HG03097 (cell line): ENCODE results near the gene TRIM38.

Source experiments
- ATAC-seq: cut with Tn5 transposase; IDR thresholded peaks from one replicate; pipeline ENCODE4 v1.9.1; 2021; ENCODE audit not compliant: unreplicated experiment, low FRiP score

Gene TRIM38

DNA sequence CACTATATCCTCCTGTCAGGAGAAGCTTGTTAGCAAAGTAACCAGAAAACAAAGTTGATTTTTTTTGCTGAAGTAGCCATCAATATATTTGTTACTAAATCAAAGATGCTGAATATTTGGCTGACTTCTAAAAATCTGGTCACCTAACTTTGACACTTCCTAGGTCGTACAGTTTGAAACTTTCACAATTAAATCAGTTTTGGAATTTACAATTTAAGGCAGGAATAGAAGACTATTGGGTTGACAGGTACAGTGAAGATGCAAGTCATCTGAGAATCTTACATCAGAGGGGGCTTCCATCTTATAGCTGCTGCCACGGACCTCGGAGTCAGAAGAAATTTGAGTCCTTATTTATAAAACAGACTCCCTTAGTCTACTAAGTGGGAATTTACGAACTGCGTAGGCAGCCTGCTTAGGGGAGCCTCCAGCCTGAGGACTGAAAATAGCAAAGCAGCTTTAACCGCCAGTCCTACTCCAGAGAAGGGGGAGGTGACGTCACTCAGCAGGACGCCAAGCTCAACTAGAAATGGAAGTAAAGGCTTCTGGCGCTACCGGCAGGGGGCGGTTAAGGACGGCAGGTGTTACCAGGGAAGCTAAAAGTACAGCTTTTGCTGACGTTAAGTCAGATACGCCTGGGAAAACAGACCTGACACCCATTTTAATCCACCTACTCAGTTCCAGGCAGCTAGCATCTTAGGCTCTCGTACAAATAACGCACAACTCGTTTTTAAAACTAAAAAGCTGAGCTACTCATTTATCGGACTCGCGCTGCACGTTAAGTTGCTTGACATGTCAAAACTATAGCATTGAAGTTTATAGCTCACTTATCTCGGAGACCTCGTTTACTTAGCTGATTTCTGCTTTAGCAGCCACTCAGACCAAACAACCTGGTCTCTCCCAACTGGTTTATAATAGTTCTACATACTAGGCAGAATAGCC lies 63.6 kb downstream of the TRIM38 start:
- peak; percentile 42 for ATAC-seq

DNA sequence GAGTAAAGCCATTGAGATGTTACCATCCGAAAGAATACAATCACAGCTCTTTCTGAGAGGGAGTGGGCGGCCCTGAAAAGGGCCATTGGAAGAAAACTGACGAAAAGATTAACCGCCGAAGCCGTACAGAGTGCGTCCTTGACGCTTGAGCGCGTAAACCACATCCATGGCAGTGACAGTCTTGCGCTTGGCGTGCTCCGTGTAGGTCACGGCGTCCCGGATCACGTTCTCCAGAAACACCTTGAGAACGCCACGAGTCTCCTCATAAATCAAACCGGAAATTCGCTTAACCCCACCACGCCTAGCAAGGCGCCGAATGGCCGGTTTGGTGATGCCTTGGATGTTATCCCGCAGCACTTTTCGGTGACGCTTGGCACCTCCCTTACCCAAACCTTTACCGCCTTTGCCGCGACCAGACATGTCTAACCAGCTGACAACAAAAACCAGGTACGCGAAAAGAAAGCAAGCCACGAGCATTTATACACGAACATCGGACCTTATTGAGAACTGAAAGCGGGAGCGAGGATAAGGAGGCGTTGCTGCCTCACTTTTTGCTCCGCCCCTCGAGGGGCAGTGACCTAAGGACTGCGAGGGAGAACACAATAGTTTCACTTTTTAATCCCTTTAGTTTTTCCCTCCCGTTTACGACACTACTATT lies 64.4 kb downstream of the TRIM38 start:
- peak; percentile 38 for ATAC-seq

DNA sequence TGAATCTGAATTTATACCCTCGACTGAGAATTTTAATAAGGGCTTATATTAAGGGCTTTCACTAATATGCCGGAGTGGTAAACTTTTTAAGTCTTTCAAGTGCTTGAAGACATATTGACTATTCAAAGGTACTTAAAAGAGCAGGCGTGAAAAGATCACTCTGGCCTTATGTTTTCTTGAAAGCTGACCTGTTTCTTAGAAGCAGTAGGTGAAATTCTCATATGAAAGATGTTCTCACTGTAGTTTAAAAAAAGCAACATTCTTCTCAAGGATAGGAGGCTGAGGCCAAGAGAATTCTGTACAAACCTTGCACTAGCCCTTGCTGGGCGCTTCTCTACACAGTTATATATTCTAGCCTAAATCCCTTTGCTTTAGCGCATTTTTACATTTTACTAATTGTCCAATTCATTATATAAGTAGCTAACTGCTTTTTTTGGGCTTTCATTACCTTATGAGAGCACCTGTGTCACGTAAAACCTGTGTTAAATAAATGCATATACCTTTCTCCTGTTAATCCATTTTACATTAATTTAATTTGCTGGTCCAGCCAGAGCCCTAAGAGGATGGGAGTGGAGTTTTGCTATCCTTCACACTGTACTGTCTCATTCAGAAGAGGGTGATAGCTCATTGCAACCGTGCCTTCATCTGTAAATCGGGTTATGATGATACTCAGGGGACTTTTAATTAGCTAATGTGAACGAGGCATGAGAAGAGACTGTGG lies 65.0 kb downstream of the TRIM38 start:
- no peak for ATAC-seq

DNA sequence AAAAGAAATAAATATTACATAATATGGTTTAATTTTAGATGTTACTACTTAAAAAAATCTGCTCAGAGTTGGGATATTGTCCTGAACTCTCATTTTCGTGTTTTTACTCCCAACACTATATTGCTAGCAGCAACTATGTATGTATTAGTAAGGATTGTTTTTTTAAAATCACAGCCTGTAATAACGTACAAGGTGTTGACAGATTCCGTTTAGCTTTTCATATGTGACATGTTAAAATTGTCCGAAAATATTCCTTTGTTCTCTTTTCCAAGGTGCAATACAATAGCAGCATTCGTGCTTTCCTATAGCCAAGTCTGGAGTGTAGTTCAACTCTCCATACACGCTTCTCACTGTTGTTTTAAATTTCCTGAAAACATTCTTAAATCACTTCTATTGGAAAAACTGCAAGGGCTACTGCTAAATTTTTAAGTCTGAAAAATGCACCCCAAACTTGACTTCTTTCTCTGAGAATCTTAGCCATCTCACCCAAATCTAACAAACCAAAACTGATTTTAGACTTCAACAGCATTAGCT lies 65.7 kb downstream of the TRIM38 start:
- ATAC-seq = no peak

DNA sequence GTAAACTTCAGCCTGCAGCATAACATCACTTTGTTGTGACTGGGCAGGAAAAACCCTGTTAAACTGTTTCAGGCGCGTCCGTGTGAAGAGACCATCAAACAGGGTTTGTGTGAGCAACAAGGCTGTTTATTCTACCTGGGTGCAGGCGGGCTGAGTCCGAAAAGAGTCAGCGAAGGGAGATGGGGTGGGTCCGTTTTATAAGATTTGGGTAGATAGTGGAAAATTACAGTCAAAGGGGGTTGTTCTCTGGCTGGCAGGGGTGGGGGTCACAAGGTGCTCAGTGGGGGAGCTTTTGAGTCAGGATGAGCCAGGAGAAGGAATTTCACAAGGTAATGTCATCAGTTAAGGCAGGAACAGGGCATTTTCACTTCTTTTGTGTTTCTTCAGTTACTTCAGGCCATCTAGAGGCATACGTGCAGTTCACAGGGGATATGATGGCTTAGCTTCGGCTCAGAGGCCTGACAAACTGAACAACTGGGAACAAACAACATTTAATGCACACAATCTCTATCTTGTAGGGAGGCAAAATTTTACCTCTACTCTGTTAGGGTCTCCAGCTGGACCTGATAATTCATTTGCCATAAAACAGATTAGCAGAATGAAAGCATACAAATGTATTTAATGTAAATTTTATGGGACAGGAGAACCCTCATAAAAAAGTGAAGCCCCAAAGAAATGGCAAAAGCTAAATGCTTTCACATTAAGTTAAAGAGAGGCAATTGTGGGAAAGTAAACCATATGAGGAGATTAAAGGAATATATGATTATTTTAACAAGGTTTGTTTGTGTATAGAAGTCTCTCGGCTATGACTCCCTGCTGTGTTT lies 66.4 kb downstream of the TRIM38 start:
- ATAC-seq = no peak

DNA sequence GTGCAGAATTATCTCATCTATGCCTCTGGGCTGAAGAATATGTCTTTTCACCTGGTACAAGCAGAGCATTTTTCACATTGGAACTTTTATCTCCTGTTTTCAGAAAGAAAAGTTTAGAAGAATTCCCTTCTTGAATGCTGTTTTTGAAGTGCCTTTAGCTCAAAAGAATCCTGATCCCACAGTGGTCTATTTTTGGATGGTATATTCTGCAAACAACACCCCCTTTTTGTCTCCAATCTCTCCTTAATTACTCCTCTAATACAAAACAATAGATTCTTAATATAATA lies 66.9 kb downstream of the TRIM38 start:
- ATAC-seq = no peak

DNA sequence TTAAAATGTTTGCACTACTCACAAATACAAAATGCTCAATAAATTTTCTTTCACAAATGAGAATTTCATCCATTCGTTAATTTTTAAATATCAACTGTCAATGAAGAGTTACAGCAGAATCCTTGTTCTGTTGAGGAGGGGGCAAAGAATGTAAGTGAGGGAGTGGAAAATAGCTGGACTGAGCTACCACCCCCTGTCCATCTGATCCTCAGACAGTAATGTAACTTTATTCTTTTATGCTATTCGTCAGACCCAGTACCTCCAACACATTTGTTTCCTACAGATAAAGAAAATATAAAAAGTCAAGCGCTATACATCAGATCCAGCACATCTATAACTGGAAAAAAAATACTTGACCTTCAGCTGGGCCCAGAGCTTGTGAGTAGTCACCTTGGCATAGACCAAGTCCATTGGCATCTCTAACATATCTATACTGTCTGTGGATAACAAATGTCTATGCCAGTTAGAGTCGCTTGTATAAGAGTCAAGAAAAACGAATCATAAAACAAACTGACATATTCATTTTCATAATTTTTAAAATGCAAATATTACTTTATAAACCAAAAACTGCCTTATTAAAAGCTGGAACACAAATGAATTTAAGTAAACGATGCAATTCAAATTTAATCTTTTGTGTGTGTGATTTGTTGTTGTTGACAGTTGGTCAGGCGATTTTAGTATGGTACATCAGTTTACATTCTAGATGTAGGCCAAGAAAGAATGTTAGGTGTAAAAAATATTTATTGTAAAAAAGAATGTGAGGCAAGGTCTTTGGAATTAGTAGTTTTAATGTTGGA lies 67.5 kb downstream of the TRIM38 start:
- ATAC-seq = no peak

DNA sequence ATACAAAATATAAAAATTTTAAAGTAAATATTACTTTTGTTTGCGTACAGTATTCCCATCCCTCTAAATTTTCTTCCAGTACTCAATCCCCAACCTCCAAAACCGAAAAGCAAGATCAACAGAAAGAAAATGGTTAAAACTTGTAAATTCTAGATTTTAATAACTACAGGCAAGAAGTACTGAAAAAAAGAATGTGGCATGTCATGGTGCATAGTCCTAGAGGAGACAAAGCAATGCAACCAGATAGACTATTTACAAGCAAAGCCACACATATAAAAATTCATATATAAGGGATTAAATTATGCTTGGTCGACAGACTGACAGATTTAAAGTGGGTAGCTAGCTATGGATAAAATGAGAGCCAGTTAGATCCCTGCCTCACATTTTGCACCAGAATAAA lies 68.1 kb downstream of the TRIM38 start:
- ATAC-seq = no peak

DNA sequence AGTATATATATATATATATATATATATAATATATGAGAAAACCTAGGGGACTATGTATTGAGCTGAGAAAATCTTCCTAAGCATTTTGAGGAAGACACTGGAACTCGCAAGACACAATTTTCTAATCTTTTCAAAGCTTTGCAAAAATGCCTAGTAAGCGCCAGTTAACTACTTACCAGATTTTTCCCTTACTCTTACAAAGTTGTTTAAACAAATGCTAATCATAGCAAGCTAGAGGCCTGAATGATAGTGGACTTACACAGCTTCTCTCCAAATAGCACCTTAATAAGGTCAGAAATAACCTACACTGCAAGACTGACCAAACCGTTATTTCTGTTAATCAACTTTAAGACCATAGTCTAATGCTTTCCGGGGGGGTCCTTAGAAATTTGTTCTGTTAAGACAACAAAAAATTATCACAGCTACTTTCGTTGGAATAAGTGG lies 68.6 kb downstream of the TRIM38 start:
- ATAC-seq = no peak

DNA sequence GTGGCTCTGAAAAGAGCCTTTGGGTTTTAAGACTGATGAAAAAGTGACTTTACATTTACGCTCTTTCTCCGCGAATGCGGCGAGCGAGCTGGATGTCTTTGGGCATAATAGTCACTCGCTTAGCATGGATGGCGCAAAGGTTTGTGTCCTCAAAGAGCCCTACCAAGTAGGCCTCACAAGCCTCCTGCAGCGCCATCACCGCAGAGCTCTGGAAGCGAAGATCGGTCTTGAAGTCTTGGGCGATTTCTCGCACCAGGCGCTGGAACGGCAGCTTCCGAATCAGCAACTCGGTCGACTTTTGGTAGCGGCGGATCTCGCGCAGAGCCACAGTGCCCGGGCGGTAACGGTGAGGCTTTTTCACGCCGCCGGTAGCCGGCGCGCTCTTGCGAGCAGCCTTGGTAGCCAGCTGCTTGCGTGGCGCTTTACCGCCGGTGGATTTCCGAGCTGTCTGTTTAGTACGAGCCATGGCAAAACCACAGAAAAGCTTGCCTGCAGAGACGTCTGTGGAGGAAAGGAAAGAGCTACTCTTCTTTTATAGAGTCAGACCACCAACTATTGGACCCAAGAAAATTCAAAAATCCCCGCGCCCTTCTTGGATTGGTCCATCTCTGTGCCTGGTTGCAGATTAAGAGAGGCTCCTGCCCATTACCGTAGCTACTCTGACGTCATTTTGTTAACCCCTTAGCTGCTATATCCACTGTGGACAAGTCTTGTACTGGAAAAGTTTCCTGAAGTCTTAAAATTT lies 69.2 kb downstream of the TRIM38 start:
- peak; percentile 44 for ATAC-seq

DNA sequence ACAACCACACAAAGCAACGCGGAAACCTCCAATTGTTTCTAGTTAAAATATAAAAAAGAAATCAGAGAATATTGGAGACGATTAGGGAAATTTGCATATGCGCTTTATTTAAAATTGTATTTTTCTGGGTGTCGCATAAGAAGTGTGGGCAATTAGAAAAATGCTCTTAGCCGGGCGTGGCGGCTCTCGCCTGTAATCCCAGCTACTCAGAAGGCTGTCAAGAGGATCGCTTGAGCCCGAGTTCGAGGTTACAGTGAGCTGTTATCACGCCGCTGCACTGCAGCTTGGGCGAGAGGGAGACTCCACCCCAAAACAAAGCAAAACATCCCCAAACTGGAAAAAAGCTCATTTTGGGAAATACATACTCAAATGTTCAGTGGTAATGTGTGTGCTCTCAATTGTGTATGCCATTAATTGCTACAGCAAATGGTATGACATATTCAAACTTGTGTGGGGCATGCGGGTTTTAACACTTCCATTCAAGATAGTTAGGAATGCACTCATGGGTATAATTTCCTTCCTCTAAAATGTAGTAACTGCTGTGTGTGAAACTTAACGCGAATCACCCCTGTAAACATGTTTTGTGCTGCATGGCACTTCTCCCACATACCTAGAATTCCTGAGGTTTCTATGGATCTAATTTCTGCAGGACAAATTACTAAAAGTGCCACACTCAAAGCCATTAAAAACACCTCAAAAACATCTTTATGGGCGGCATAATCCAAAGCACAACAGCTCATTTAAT lies 69.9 kb downstream of the TRIM38 start:
- peak; percentile 2 for ATAC-seq

DNA sequence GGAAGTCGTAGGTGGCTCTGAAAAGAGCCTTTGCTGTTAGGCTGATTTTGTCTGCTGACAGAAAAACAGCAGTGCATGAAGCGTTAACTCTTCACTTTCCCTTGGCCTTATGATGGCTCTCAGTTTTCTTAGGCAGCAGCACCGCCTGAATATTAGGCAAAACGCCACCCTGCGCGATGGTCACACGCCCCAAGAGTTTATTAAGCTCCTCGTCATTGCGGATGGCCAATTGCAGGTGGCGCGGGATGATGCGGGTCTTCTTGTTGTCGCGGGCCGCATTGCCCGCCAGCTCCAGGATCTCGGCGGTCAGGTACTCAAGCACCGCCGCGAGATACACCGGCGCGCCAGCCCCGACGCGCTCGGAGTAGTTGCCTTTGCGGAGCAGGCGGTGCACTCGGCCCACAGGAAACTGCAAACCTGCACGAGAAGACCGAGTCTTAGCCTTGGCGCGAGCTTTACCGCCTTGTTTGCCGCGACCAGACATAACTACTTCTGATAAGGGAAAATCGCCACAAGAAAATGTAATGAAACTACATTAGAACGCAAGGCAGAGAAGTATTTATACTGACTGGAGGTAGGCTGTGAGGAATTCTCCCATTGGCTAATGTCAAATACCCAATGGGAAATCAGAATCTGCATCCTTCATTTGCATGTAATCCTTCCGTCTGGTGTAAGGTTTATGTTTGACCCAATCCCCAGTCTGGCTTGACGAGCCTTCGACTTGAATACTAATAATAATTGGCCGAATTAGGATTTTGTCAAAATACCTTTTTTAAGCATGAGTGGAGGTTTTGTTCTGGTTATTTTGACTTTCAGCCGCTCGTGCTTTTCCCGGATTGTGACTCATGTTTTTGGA lies 70.7 kb downstream of the TRIM38 start:
- peak; percentile 53 for ATAC-seq

DNA sequence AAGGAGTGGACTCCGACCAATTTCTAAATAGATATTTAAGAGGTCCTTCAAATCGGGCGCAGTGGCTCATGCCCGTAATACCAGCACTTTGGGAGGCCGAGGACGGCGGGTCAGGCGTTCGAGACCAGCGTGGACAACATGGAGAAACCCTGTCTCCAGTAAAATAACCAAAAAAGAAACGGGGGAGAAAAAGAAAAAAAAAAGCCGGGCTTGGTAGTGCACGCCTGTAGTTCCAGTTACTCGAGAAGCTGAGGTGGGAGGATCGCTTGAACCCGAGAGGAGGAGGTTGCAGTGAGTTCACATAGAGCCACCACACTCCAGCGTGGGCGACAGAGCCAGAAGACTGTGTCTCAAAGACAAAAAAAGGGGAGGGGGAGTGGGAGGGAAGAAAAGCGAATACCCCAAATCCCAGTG lies 71.3 kb downstream of the TRIM38 start:
- no peak for ATAC-seq

DNA sequence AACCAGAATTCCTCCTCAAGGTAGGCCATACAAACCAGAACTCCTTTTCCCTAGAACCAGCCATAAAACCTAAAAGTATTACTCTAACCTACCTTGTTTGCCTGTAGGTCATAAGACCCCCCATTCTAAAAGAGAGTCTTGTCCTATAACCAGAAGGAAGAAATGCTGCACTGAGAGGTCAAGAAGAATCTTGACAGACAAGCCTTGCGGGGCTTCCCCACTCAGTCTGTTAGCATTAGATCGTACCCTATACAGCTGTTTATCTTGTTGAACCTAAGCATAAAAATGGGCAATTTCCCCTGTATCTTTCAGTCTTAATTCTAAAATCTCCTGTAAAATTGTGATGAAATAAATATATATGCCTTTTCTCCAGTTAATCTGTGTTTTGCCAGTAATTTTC lies 72.3 kb downstream of the TRIM38 start:
- no peak for ATAC-seq
